Measurements from ENCODE around the gene C8G.

GRCh38 chr9:136937186-136938001, 7.6 kb upstream of the C8G start:
- TF ChIP-seq MAX (IDR thresholded peaks at IDR 0.05) = no peak
- no peak for TF ChIP-seq CTCF (IDR thresholded peaks at IDR 0.05; ENCODE audit: control extremely low read depth in 1 of 3, insufficient read depth in 1 of 3, low read depth in 1 of 3, low read length in 3 of 3)
- TF ChIP-seq CREB1 (IDR thresholded peaks at IDR 0.05) = no peak
- TF ChIP-seq EP300 (IDR thresholded peaks at IDR 0.05; ENCODE audit: borderline replicate concordance in 1 of 2, low read depth in 2 of 2, low read length in 2 of 2) = no peak
- no peak for TF ChIP-seq CHD1 (IDR thresholded peaks at IDR 0.05; ENCODE audit: low read depth, low read length)
- TF ChIP-seq RFX5 (IDR thresholded peaks at IDR 0.05; ENCODE audit: borderline replicate concordance, low read depth, low read length) = no peak
- no peak for TF ChIP-seq JUN (IDR thresholded peaks at IDR 0.05; ENCODE audit: low read depth, low read length)
- no peak for TF ChIP-seq YY1 (IDR thresholded peaks at IDR 0.05; ENCODE audit: low read depth, low read length)
- TF ChIP-seq HDAC6 (IDR thresholded peaks at IDR 0.05; ENCODE audit: low read depth, low read length) = no peak
- no peak for TF ChIP-seq PHF8 (conservative IDR thresholded peaks at IDR 0.05; ENCODE audit: low read depth, low read length)
- TF ChIP-seq FOSL1 (IDR thresholded peaks at IDR 0.05; ENCODE audit: insufficient read depth, low read depth, low read length) = no peak
- no peak for TF ChIP-seq SRF (IDR thresholded peaks at IDR 0.05; ENCODE audit: low read depth, low read length)
- no peak for TF ChIP-seq NANOG (IDR thresholded peaks at IDR 0.05; ENCODE audit: insufficient read depth, low read depth, low read length, poor library complexity, severe bottlenecking)
